Ishikawa (cell line): Measurements from ENCODE around the gene HYAL2.

Experiments
- CEBPB ChIP-seq: IDR thresholded peaks from 2 replicates; pipeline ENCODE4 v1.6.1; 2012
- EP300 ChIP-seq: IDR thresholded peaks from 2 replicates; pipeline ENCODE4 v1.6.1; 2012; ENCODE audit warnings: borderline replicate concordance
- MAX ChIP-seq: IDR thresholded peaks from 2 replicates; pipeline ENCODE4 v1.6.1; 2012
- REST ChIP-seq: IDR thresholded peaks from 2 replicates; pipeline ENCODE4 v1.6.1; 2012; ENCODE audit warnings: low read depth, mild to moderate bottlenecking
- TAF1 ChIP-seq: IDR thresholded peaks from 2 replicates; pipeline ENCODE4 v1.6.1; 2012; ENCODE audit warnings: low read depth, mild to moderate bottlenecking
- TCF12 ChIP-seq: IDR thresholded peaks from 2 replicates; pipeline ENCODE4 v1.6.1; 2012; ENCODE audit warnings: low read depth
- TEAD4 ChIP-seq: IDR thresholded peaks from 2 replicates; pipeline ENCODE4 v1.6.1; 2012
- USF1 ChIP-seq: IDR thresholded peaks from 2 replicates; pipeline ENCODE4 v1.6.1; 2012
- YY1 ChIP-seq: IDR thresholded peaks from 2 replicates; pipeline ENCODE4 v1.6.1; 2012; ENCODE audit warnings: low read depth

GRCh38 chr3:50365080-50365841 is 42.7 kb upstream of the HYAL2 start:
- TF ChIP-seq YY1 = no peak
- no peak for TF ChIP-seq EP300
- no peak; the same call in none of the 2 replicates for TF ChIP-seq TAF1
- no peak for TF ChIP-seq REST
- TF ChIP-seq TCF12 = no peak
- no peak for TF ChIP-seq USF1
- no peak for TF ChIP-seq CEBPB
- TF ChIP-seq TEAD4 = no peak
- peak; percentile 55; the same call in 1 of the 2 replicates for TF ChIP-seq MAX
